GM12892 (cell line): ENCODE data around the gene PRKD2.

Experiments used
- POLR2A ChIP-seq: IDR thresholded peaks from 2 replicates; pipeline ENCODE4 v1.6.1; 2011; ENCODE audit warnings: low read depth, low read length, control low read depth
- POLR2AphosphoS5 ChIP-seq: IDR thresholded peaks from 2 replicates; pipeline ENCODE4 v1.6.1; 2011; ENCODE audit warnings: low read depth, low read length, control low read depth
- TAF1 ChIP-seq: IDR thresholded peaks from 2 replicates; pipeline ENCODE4 v1.6.1; 2011; ENCODE audit warnings: low read depth, mild to moderate bottlenecking, control low read depth, low read length, borderline replicate concordance

DNA sequence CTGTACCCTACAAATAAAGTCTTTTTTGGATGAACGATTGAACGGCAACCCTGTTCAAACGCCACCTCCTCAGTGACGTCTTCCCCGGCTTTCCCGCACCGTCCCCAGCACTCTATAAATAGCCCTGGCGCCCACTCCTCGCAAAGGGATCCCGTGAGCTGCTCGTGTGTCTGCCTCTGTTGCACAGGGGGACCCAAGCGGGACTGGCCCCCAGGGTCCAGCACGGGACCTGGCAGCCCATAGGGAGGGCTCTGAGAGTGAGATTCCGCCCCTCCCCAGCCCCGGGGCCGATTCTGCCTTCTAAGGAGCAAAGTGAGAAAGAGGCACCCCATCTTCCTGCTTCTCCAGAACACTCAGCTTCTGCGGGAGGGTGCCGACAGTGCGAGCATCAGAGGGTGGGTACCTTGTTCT lies 20.9 kb upstream of the PRKD2 start:
- TF ChIP-seq POLR2AphosphoS5 (no peak), POLR2A (no peak), TAF1 (no peak)
